H9 (cell line): ENCODE data around the gene ASF1B. TPM values are rescaled to one million over a fixed set of nuclear protein-coding genes. Genes with fewer than 3 reads are reported as not detected.
"Not testable (repeated sequence)": the region's sequence is repeated elsewhere in the genome, so short reads cannot be mapped to it uniquely, and the experiment has no call there.

Experiments
- DNase-seq: peaks from one replicate; pipeline ENCODE4 v3.0.0-alpha.2; 2017
- H2AFZ ChIP-seq: one replicate; pipeline ENCODE4 v1.6.1; 2013; ENCODE audit warnings: mild to moderate bottlenecking, low read length, control low read depth, moderate library complexity
- H2AK5ac ChIP-seq: 2 replicates; pipeline ENCODE4 v1.6.1; 2013; ENCODE audit warnings: low read length, control low read depth, mixed read lengths; ENCODE audit not compliant: insufficient read length
- H2BK120ac ChIP-seq: one replicate; pipeline ENCODE4 v1.6.1; 2013; ENCODE audit warnings: low read depth, mild to moderate bottlenecking, low read length, control low read depth, inconsistent platforms; ENCODE audit not compliant: poor library complexity, severe bottlenecking
- H2BK12ac ChIP-seq: 2 replicates; pipeline ENCODE4 v1.6.1; 2013; ENCODE audit warnings: low read length, control low read depth, mixed read lengths, low read depth; ENCODE audit not compliant: insufficient read length
- H2BK15ac ChIP-seq: 2 replicates; pipeline ENCODE4 v1.6.1; 2013; ENCODE audit warnings: low read depth, low read length, control low read depth
- H2BK20ac ChIP-seq: one replicate; pipeline ENCODE4 v1.6.1; 2013; ENCODE audit warnings: low read depth, mild to moderate bottlenecking, low read length, control low read depth, inconsistent platforms; ENCODE audit not compliant: poor library complexity, severe bottlenecking
- H2BK5ac ChIP-seq: 2 replicates; pipeline ENCODE4 v1.6.1; 2013; ENCODE audit warnings: low read length, control low read depth, mixed read lengths; ENCODE audit not compliant: insufficient read length
- H3K14ac ChIP-seq: 2 replicates; pipeline ENCODE4 v1.6.1; 2013; ENCODE audit warnings: low read length, control low read depth; ENCODE audit not compliant: insufficient read depth
- H3K18ac ChIP-seq: 2 replicates; pipeline ENCODE4 v1.6.1; 2013; ENCODE audit warnings: low read depth, mild to moderate bottlenecking, mixed read lengths, low read length, control low read depth; ENCODE audit not compliant: insufficient read length
- H3K23ac ChIP-seq: 2 replicates; pipeline ENCODE4 v1.6.1; 2013; ENCODE audit warnings: low read length, control low read depth, mixed read lengths, low read depth; ENCODE audit not compliant: insufficient read length
- H3K23me2 ChIP-seq: 2 replicates; pipeline ENCODE4 v1.6.1; 2013; ENCODE audit warnings: low read depth, mild to moderate bottlenecking, mixed read lengths, low read length, control low read depth; ENCODE audit not compliant: insufficient read length, poor library complexity, severe bottlenecking
- H3K27ac ChIP-seq: 2 replicates; pipeline ENCODE4 v1.5.1; 2013; ENCODE audit warnings: low read length, control low read depth, mixed read lengths, low read depth; ENCODE audit not compliant: insufficient read length
- H3K27me3 ChIP-seq: 2 replicates; pipeline ENCODE4 v1.6.1; 2013; ENCODE audit warnings: low read length, control low read depth, inconsistent platforms; ENCODE audit not compliant: insufficient read depth
- H3K4ac ChIP-seq: 2 replicates; pipeline ENCODE4 v1.6.1; 2013; ENCODE audit warnings: low read depth, mild to moderate bottlenecking, control low read depth, inconsistent platforms, low read length, moderate library complexity
- H3K4me1 ChIP-seq: 2 replicates; pipeline ENCODE4 v1.6.1; 2013; ENCODE audit warnings: low read length, control low read depth, inconsistent platforms; ENCODE audit not compliant: insufficient read depth
- H3K4me2 ChIP-seq: 2 replicates; pipeline ENCODE4 v1.6.1; 2013; ENCODE audit warnings: low read length, control low read depth, mixed read lengths; ENCODE audit not compliant: insufficient read length, insufficient read depth
- H3K56ac ChIP-seq: 2 replicates; pipeline ENCODE4 v1.6.1; 2013; ENCODE audit warnings: low read depth, mild to moderate bottlenecking, mixed read lengths, low read length, control low read depth; ENCODE audit not compliant: insufficient read length
- H3K79me1 ChIP-seq: 2 replicates; pipeline ENCODE4 v1.6.1; 2013; ENCODE audit warnings: low read depth, mild to moderate bottlenecking, moderate library complexity, low read length, control low read depth, inconsistent platforms; ENCODE audit not compliant: insufficient read depth, poor library complexity, severe bottlenecking
- H3K79me2 ChIP-seq: 2 replicates; pipeline ENCODE4 v1.6.1; 2013; ENCODE audit warnings: low read length, control low read depth, inconsistent platforms; ENCODE audit not compliant: insufficient read depth
- H3K9ac ChIP-seq: 2 replicates; pipeline ENCODE4 v1.6.1; 2013; ENCODE audit warnings: low read length, control low read depth, mixed read lengths; ENCODE audit not compliant: insufficient read length; ENCODE audit errors: extremely low read depth
- H3K9me3 ChIP-seq: one replicate; pipeline ENCODE4 v1.6.1; 2013; ENCODE audit warnings: low read depth, low read length, inconsistent platforms; ENCODE audit not compliant: control insufficient read depth
- H3T11ph ChIP-seq: one replicate; pipeline ENCODE4 v1.6.1; 2013; ENCODE audit warnings: mild to moderate bottlenecking, low read length, control low read depth, inconsistent platforms
- H4K20me1 ChIP-seq: one replicate; pipeline ENCODE4 v1.6.1; 2013; ENCODE audit not compliant: control insufficient read depth, insufficient read length, insufficient read depth
- H4K5ac ChIP-seq: 2 replicates; pipeline ENCODE4 v1.6.1; 2013; ENCODE audit warnings: low read depth, mild to moderate bottlenecking, mixed read lengths, low read length, control low read depth; ENCODE audit not compliant: insufficient read length
- H4K8ac ChIP-seq: replicated peaks from 2 replicates; pipeline ENCODE4 v1.6.1; 2013; ENCODE audit warnings: low read length, control low read depth, mixed read lengths, low read depth; ENCODE audit not compliant: insufficient read length
- H4K91ac ChIP-seq: 2 replicates; pipeline ENCODE4 v1.6.1; 2013; ENCODE audit warnings: low read depth, mild to moderate bottlenecking, moderate library complexity, mixed read lengths, low read length, control low read depth; ENCODE audit not compliant: insufficient read length
- H3K27ac Mint-ChIP-seq, 3 experiments: 2 replicates in 2 of 3; 3 replicates in 1 of 3; pipeline ENCODE4 v1.8.0; 2020 to 2021; ENCODE audit warnings: mixed read lengths in 3 of 3, mild to moderate bottlenecking in 1 of 3, moderate library complexity in 1 of 3
- H3K27me3 Mint-ChIP-seq: 2 replicates; pipeline ENCODE4 v1.8.0; 2021; ENCODE audit warnings: low read depth, mild to moderate bottlenecking, moderate library complexity, mixed read lengths
- H3K36me3 Mint-ChIP-seq, 3 experiments: 2 replicates in 2 of 3; 3 replicates in 1 of 3; pipeline ENCODE4 v1.8.0; 2020 to 2021; ENCODE audit warnings: low read depth in 3 of 3, mixed read lengths in 3 of 3; ENCODE audit not compliant: insufficient read depth in 1 of 3
- H3K4me1 Mint-ChIP-seq, 2 experiments: 2 replicates each; pipeline ENCODE4 v1.8.0; 2020; ENCODE audit warnings: mixed read lengths in 2 of 2
- H3K4me3 Mint-ChIP-seq, 2 experiments: 2 replicates in 1 of 2; 3 replicates in 1 of 2; pipeline ENCODE4 v1.8.0; 2020 to 2021; ENCODE audit warnings: mild to moderate bottlenecking in 2 of 2, mixed read lengths in 2 of 2, moderate library complexity in 1 of 2
- H3K9me3 Mint-ChIP-seq, 2 experiments: 2 replicates in 1 of 2; 3 replicates in 1 of 2; pipeline ENCODE4 v1.8.0; 2020; ENCODE audit warnings: mild to moderate bottlenecking in 2 of 2, mixed read lengths in 2 of 2, moderate library complexity in 1 of 2
- WGBS: extraction: QIAGEN DNeasy Blood & Tissue Kit; methylation state at CpG from one replicate; pipeline ENCODE4 v1.1.7; 2013; ENCODE audit warnings: missing lambda C conversion rate, low lambda C conversion rate, mixed read lengths; ENCODE audit not compliant: insufficient read length; ENCODE audit errors: extremely low coverage; 5-methylcytosine and 5-hydroxymethylcytosine counted together
- total RNA-seq: library from RNA; stranded (reverse); gene quantifications from 2 replicates; pipeline ENCODE4 v1.2.1, GENCODE V29; 2021
- TF ChIP-seq, protein P1 (sequence below): fragments of 200-600 bp; sonication (generic); conservative IDR thresholded peaks from 3 replicates; pipeline ENCODE4 v1.8.0; 2021; ENCODE audit warnings: antibody characterized with exemption, mild to moderate bottlenecking

The ASF1B gene
- total RNA-seq, 1 experiment from 2014 or later, result 46.6 TPM

DNA sequence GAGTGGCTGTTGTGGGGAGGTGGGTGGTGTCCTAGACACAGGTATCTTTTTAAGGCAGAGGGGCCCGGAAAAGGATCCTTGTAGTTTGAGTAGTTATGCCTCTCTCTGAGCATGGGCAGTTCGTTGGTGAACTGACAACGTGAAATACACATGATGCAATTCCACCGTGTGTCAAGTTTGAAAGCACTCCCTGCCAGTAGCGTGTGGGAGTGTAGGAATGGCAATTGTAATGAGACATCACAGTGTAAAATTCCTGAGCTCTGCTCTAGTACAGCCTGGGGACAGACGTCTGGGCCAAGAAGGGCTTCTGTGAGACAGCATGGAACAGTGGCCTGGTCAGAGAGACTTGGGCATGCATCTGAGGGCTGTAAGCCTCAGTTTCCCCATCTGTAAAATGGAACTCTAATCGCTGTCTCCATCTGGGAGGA is 10.4 kb upstream of the ASF1B start:
- no CpG with 5 or more reads among the region's 7 CpGs for WGBS
- no peak overlapping the region for H2AK5ac ChIP-seq
- peaks cover 3 to 6% (median 4%) of the 10 kb centered on the region in 3 experiments; a peak in 6 of 7 replicates for H3K36me3 Mint-ChIP-seq
- H2AFZ ChIP-seq, result no peak overlapping the region
- H4K8ac ChIP-seq, result no peak overlapping the region
- H2BK20ac ChIP-seq, result no peak overlapping the region
- no peak overlapping the region for H3K4me2 ChIP-seq
- H4K91ac ChIP-seq, result no peak overlapping the region
- H3K23ac ChIP-seq, result no peak overlapping the region
- no peaks in the 10 kb centered on the region for H3K23me2 ChIP-seq
- no peaks in the 10 kb centered on the region; the same call in 1 of the 2 replicates for H3K27me3 Mint-ChIP-seq
- no peak overlapping the region; a peak in 1 of 7 replicates for H3K27ac Mint-ChIP-seq
- H3K9me3 Mint-ChIP-seq, result no peaks in the 10 kb centered on the region
- DNase-seq, result no peak
- no peak overlapping the region for H2BK12ac ChIP-seq
- H3K18ac ChIP-seq, result no peak overlapping the region
- H3K4ac ChIP-seq, result no peak overlapping the region
- H3K4me1 ChIP-seq, result no peaks in the 10 kb centered on the region
- peaks cover 22 to 36% of the 10 kb centered on the region in 2 experiments for H3K4me1 Mint-ChIP-seq
- no peaks in the 10 kb centered on the region for H4K20me1 ChIP-seq
- H2BK5ac ChIP-seq, result no peak overlapping the region
- no peak overlapping the region for H3T11ph ChIP-seq
- H4K5ac ChIP-seq, result no peak overlapping the region
- no peak overlapping the region for H2BK120ac ChIP-seq
- H3K4me3 Mint-ChIP-seq, result no peak overlapping the region
- no peaks in the 10 kb centered on the region for H3K79me1 ChIP-seq
- H3K9ac ChIP-seq, result no peak overlapping the region
- H2BK15ac ChIP-seq, result no peak overlapping the region
- no peak overlapping the region for H3K56ac ChIP-seq
- H3K27ac ChIP-seq, result no peak overlapping the region
- TF ChIP-seq, protein P1, sequence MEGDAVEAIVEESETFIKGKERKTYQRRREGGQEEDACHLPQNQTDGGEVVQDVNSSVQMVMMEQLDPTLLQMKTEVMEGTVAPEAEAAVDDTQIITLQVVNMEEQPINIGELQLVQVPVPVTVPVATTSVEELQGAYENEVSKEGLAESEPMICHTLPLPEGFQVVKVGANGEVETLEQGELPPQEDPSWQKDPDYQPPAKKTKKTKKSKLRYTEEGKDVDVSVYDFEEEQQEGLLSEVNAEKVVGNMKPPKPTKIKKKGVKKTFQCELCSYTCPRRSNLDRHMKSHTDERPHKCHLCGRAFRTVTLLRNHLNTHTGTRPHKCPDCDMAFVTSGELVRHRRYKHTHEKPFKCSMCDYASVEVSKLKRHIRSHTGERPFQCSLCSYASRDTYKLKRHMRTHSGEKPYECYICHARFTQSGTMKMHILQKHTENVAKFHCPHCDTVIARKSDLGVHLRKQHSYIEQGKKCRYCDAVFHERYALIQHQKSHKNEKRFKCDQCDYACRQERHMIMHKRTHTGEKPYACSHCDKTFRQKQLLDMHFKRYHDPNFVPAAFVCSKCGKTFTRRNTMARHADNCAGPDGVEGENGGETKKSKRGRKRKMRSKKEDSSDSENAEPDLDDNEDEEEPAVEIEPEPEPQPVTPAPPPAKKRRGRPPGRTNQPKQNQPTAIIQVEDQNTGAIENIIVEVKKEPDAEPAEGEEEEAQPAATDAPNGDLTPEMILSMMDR, result no peak
- no peak overlapping the region for H3K14ac ChIP-seq
- H3K9me3 ChIP-seq, result no peaks in the 10 kb centered on the region
- H3K79me2 ChIP-seq, result no peaks in the 10 kb centered on the region
- H3K27me3 ChIP-seq, result no peaks in the 10 kb centered on the region

DNA sequence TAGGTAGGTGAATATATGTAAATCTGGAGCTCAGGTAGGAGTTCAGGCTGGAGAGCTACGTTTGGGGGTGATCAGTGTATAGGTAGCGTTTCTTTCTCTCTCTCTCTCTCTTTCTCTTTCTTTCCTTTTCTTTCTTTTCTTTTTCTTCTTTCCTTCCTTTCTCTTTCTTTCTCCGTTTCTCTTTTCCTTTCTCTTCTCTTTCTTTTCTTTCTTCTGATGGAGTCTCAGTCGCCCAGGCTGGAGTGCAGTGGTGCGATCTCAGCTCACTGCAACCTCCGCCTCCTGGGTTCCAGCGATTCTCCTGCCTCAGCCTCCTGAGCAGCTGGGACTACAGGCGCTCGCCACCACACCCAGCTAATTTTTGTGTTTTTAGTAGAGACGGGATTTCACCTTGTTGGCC is 9.8 kb upstream of the ASF1B start:
- H3K9me3 ChIP-seq, H3K4ac ChIP-seq, H3K23ac ChIP-seq, H3K27me3 Mint-ChIP-seq, H4K91ac ChIP-seq, DNase-seq, H3K23me2 ChIP-seq, H2BK120ac ChIP-seq, H3K4me3 Mint-ChIP-seq, H3K14ac ChIP-seq, H4K20me1 ChIP-seq, H2AFZ ChIP-seq, H2BK20ac ChIP-seq, H4K5ac ChIP-seq, H3K9me3 Mint-ChIP-seq, H3K79me1 ChIP-seq, H3K4me1 ChIP-seq, H3K4me2 ChIP-seq, H2BK15ac ChIP-seq, H3K56ac ChIP-seq, H3K9ac ChIP-seq, H3K27ac ChIP-seq, H2BK5ac ChIP-seq, H2AK5ac ChIP-seq, H3K27ac Mint-ChIP-seq, H3K18ac ChIP-seq, H3T11ph ChIP-seq, H2BK12ac ChIP-seq, H3K79me2 ChIP-seq, H4K8ac ChIP-seq, H3K27me3 ChIP-seq, H3K36me3 Mint-ChIP-seq: not testable (repeated sequence)
- no CpG with 5 or more reads among the region's 10 CpGs for whole genome bisulfite sequencing
- peaks cover 22 to 34% of the 10 kb centered on the region in 2 experiments for H3K4me1 Mint-ChIP-seq
